GM21447 (cell line): Measurements from ENCODE around the gene DDA1.
"Not testable (repeated sequence)": the region's sequence is repeated elsewhere in the genome, so short reads cannot be mapped to it uniquely, and the experiment has no call there.

Source experiments
- ATAC-seq: cut with Tn5 transposase; IDR thresholded peaks from one replicate; pipeline ENCODE4 v1.9.1; 2021; ENCODE audit not compliant: unreplicated experiment

The DDA1 gene

GRCh38 chr19:17341386-17341785 lies 32.0 kb downstream of the DDA1 start:
- ATAC-seq, result no peak

- no peak for ATAC-seq
Measured at GRCh38 chr19:17341845-17342244, 32.5 kb downstream of the DDA1 start.

GRCh38 chr19:17346109-17346671 lies 36.8 kb downstream of the DDA1 start:
- ATAC-seq, result no peak

- ATAC-seq, result no peak
Measured at GRCh38 chr19:17347361-17347760, 38.0 kb downstream of the DDA1 start.

- ATAC-seq, result no peak
Measured at GRCh38 chr19:17347877-17348276, 38.5 kb downstream of the DDA1 start.

GRCh38 chr19:17348700-17349099 lies 39.3 kb downstream of the DDA1 start:
- ATAC-seq, result no peak

- ATAC-seq, result no peak
Measured at GRCh38 chr19:17351815-17352435, 42.6 kb downstream of the DDA1 start.

GRCh38 chr19:17352608-17353280 lies 43.4 kb downstream of the DDA1 start:
- ATAC-seq, result no peak

- no peak for ATAC-seq
Measured at GRCh38 chr19:17353386-17353785, 44.0 kb downstream of the DDA1 start.

GRCh38 chr19:17357078-17357666 lies 47.8 kb downstream of the DDA1 start:
- ATAC-seq, result no peak

- no peak for ATAC-seq
Measured at GRCh38 chr19:17357724-17358123, 48.4 kb downstream of the DDA1 start.

GRCh38 chr19:17358395-17358794 lies 49.0 kb downstream of the DDA1 start:
- ATAC-seq, result no peak

- ATAC-seq, result no peak
Measured at GRCh38 chr19:17359905-17360800, 50.8 kb downstream of the DDA1 start.

- not testable (repeated sequence) for ATAC-seq
Measured at GRCh38 chr19:17363852-17364605, 54.7 kb downstream of the DDA1 start.

GRCh38 chr19:17365361-17365760 lies 56.0 kb downstream of the DDA1 start:
- no peak for ATAC-seq

- peak; percentile 92 for ATAC-seq
Measured at GRCh38 chr19:17370026-17370587, 60.7 kb downstream of the DDA1 start.
